ENCODE measurements around the gene JHY.

JHY gene

DNA sequence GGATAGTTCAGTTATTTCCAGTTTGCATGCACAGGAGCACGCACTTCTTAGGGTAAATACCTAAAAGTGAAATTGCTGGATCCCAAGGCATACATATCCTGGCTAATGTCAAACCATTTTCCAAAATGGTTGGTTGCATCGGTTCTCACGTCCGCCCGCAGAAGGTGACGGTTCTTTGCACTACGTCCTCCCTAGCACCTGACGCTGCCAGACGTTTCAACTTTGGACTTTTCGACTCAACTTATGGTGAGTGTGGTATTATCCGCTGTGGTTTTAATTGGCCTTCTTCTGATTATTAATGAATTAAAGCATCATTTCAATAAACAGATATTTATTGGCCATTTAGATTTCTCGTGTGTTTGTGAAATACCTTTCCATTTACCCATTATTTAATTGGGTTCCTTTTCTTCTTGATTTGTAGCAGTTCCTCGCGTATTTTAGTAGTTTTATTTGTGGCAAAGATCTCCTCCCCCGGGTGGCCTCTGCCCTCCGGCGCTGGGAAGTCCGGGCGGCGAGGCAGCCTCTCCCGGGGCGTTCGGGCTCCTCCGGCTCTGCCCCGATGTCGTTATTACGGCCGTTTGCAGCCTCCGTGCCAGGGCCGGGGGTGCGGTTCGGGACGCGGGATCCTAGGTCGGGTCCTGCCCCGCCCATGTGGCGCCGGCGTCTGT lies at the start of gene JHY:
Gene JHY (plus strand): TSS at position 571 of the 668 bp plus-strand sequence. CDS start 3,091 bp downstream, outside the sequence.
- Histone ChIP-seq H3K4me1 (ENCODE audit: insufficient read depth, insufficient read length) (no peaks in the 10 kb centered on the region), H3K36me3 (ENCODE audit: insufficient read depth, insufficient read length, low read length) (no peaks in the 10 kb centered on the region), H3K27me3 (ENCODE audit: insufficient read depth, insufficient read length) (peaks cover 15% of the 10 kb centered on the region), H3K9me3 (ENCODE audit: insufficient read depth, low read length) (no peaks in the 10 kb centered on the region), H3K9ac (ENCODE audit: insufficient read length, low read depth) (peak within 1 kb of the TSS; percentile 75), H3K4me3 (ENCODE audit: insufficient read length, low read depth) (peak within 1 kb of the TSS; percentile 57)
- no peak for DNase-seq (ENCODE audit: low read depth, low spot score)
- TF ChIP-seq ZNF274 (IDR thresholded peaks at IDR 0.05; ENCODE audit: low read depth, low read length) (no peak), YY1 (IDR thresholded peaks at IDR 0.05; ENCODE audit: insufficient read depth, insufficient read length) (no peak), SUZ12 (IDR thresholded peaks at IDR 0.05; ENCODE audit: extremely low read depth, insufficient read depth, insufficient read length) (no peak)

DNA sequence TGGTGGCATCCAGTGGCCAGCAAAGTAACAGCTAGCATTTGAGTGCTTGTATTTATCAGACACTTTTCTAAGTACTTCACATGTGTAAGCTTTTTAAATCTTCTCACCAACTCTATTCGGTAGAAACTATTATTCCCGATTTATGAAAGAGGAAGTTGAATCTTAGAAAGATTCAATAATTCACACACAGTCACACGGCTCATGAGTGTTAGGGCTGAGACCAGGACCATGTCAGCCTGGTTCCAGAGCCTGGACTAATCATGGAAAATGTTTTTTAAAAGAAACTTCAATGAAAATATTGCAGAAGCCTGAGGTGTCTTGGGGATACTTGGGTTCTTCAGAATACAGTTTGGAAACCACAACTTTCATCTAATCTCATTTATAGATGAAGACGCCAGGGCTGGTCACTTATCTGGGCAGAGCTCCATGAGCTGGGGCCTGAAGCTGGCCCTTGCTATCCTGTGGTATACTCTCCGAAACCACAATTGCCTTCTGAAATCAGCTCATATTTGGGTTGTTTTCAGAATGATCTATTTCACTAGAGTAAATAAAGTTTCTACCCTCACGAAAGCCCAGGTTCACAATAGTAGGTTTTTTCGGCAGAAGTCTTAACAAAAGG lies 48.6 kb upstream of the JHY start:
- no peak for DNase-seq (ENCODE audit: low read depth, low spot score)
- TF ChIP-seq YY1 (IDR thresholded peaks at IDR 0.05; ENCODE audit: insufficient read depth, insufficient read length) (no peak), ZNF274 (IDR thresholded peaks at IDR 0.05; ENCODE audit: low read depth, low read length) (no peak), SUZ12 (IDR thresholded peaks at IDR 0.05; ENCODE audit: extremely low read depth, insufficient read depth, insufficient read length) (no peak)
- no peak overlapping the region for H3K9ac ChIP-seq (ENCODE audit: insufficient read length, low read depth)

DNA sequence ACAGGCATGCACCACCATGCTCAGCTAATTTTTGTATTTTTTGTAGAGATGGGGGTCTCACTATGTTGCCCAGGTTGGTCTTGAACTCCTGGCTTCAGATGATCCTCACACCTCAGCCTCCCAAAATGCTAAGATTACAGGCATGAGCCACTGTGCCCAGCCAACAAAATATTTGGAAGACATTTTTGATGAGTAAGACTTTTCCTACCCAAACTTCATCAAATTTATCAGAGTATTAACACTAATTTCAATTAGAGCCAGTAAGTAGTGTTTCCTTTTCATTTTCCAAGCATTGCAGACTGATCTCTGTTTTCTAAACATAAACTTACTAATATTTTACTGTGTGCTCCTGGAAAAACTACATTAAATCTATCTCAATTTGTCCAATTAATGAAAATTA lies 45.6 kb upstream of the JHY start:
- H3K27me3 ChIP-seq (ENCODE audit: insufficient read depth, insufficient read length), result no peaks in the 10 kb centered on the region
- TF ChIP-seq ZNF274 (IDR thresholded peaks at IDR 0.05; ENCODE audit: low read depth, low read length), result no peak
- no peak for TF ChIP-seq SUZ12 (IDR thresholded peaks at IDR 0.05; ENCODE audit: extremely low read depth, insufficient read depth, insufficient read length)
- no peak for TF ChIP-seq YY1 (IDR thresholded peaks at IDR 0.05; ENCODE audit: insufficient read depth, insufficient read length)
- no peak for DNase-seq (ENCODE audit: low read depth, low spot score)

More for the DNA sequence above, 48.6 kb upstream of the JHY start:
- H3K27me3 ChIP-seq (ENCODE audit: insufficient read depth, insufficient read length), result no peaks in the 10 kb centered on the region
- H3K36me3 ChIP-seq (ENCODE audit: insufficient read depth, insufficient read length, low read length), result no peaks in the 10 kb centered on the region
- no peaks in the 10 kb centered on the region for H3K9me3 ChIP-seq (ENCODE audit: insufficient read depth, low read length)
- no peak overlapping the region for H3K4me3 ChIP-seq (ENCODE audit: insufficient read length, low read depth)
- no peaks in the 10 kb centered on the region for H3K4me1 ChIP-seq (ENCODE audit: insufficient read depth, insufficient read length)

DNA sequence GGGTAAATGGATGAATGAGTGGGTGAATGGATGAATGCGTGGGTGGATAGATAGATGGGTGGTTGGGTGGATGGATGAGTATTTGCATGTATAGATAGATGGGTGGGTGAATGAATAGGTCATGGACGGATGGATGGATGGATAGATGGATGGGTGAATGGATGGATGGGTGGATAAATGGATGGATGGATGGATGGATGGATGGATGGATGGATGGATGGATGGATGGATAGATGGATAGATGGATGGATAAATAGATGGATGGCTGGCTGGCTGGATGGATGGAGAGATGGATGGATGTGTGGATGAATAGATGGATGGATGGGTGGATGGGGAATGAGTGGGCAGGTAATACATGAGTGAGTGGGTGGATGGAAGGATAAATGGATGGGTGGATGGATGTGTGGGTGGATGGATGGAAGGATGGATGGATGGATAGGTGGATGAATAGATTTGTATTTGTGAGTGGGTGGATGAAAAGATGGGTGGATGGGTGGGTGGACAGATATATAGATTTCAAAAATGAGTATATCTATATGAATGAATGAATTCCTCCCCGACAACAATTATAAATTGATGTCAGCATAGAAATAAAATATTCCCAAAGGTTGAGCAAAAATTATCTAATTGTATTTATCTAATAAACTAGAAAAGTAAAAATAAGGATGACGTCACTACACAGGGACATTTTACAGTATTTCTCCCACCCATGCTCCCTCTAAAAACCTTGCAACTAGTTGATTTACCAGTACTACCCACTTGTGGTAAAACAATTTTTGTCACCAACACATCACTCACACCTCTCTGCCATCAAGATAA lies 44.8 kb upstream of the JHY start:
- DNase-seq (ENCODE audit: low read depth, low spot score), result no peak
- H3K4me1 ChIP-seq (ENCODE audit: insufficient read depth, insufficient read length), result no peaks in the 10 kb centered on the region
- H3K36me3 ChIP-seq (ENCODE audit: insufficient read depth, insufficient read length, low read length), result no peaks in the 10 kb centered on the region
- no peaks in the 10 kb centered on the region for H3K27me3 ChIP-seq (ENCODE audit: insufficient read depth, insufficient read length)
- H3K9ac ChIP-seq (ENCODE audit: insufficient read length, low read depth), result no peak overlapping the region
- H3K4me3 ChIP-seq (ENCODE audit: insufficient read length, low read depth), result no peak overlapping the region
- no peak for TF ChIP-seq SUZ12 (IDR thresholded peaks at IDR 0.05; ENCODE audit: extremely low read depth, insufficient read depth, insufficient read length)
- no peaks in the 10 kb centered on the region for H3K9me3 ChIP-seq (ENCODE audit: insufficient read depth, low read length)

More for the DNA sequence above, 45.6 kb upstream of the JHY start:
- no peaks in the 10 kb centered on the region for H3K36me3 ChIP-seq (ENCODE audit: insufficient read depth, insufficient read length, low read length)
- no peak overlapping the region for H3K4me3 ChIP-seq (ENCODE audit: insufficient read length, low read depth)
- H3K9me3 ChIP-seq (ENCODE audit: insufficient read depth, low read length), result no peaks in the 10 kb centered on the region
- H3K4me1 ChIP-seq (ENCODE audit: insufficient read depth, insufficient read length), result no peaks in the 10 kb centered on the region
- no peak overlapping the region for H3K9ac ChIP-seq (ENCODE audit: insufficient read length, low read depth)

DNA sequence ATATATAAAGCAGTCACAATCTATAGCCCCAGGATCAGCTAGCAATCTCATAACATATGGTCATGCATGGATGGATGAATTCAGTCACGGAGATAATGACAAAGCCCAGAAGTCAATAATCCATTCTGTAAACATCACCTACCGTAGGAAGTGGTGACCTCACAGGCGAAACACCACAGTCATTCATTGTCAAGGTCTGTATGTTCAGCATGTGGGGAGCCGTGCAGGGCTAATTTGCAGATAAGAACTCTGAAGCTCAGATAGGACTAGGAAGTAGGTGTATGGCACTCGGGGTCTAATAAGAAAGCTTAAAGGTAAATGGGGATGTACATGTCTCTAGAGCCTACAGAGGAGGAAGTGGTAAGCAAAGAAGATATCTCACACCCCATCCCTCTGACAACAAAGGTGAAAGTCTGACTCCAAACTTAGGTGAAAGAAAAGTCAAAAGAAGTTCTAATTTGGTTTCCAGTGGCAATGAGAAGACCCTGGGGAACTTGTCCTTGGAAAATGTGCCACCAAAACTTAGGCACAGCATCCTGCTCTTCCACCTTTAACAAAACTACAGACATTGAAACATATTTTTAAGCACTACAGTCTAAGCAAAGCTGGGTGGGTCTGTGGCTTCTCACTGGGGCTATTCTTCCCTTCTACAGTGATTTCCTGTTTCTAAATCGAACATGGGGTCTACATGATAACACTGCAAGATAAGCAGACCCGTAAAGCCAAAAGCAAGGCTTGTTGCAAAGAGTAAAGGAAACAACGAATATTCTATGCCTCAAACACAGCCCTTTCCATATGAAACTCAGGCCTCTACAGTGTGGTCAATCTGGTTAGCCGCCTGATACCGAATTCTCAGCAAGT lies 39.0 kb upstream of the JHY start:
- no peak overlapping the region for H3K4me3 ChIP-seq (ENCODE audit: insufficient read length, low read depth)
- no peaks in the 10 kb centered on the region for H3K4me1 ChIP-seq (ENCODE audit: insufficient read depth, insufficient read length)
- H3K36me3 ChIP-seq (ENCODE audit: insufficient read depth, insufficient read length, low read length), result no peaks in the 10 kb centered on the region
- H3K27me3 ChIP-seq (ENCODE audit: insufficient read depth, insufficient read length), result no peaks in the 10 kb centered on the region
- no peak overlapping the region for H3K9ac ChIP-seq (ENCODE audit: insufficient read length, low read depth)
- TF ChIP-seq YY1 (IDR thresholded peaks at IDR 0.05; ENCODE audit: insufficient read depth, insufficient read length) (no peak), SUZ12 (IDR thresholded peaks at IDR 0.05; ENCODE audit: extremely low read depth, insufficient read depth, insufficient read length) (no peak), ZNF274 (IDR thresholded peaks at IDR 0.05; ENCODE audit: low read depth, low read length) (no peak)
- DNase-seq (ENCODE audit: low read depth, low spot score), result no peak
- no peaks in the 10 kb centered on the region for H3K9me3 ChIP-seq (ENCODE audit: insufficient read depth, low read length)

DNA sequence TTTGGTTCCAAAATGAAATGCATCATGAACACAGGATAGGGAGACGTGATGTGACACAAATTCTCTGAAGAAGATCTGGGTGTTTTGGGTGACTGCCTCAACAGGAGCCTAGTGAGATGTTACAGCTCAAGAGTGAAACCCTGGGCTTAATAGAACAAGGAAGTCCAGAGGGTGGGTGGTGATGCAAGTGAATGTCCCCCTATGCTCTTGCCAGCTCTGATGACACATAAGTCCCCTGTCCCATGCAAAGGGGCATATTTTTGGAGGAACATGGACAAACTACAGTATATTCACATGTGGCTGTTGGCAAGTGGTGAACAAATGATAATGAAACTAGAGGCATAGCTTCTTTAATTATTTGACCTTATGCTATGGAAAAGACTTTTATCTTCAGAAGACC lies 35.1 kb upstream of the JHY start:
- DNase-seq (ENCODE audit: low read depth, low spot score), result no peak
- H3K36me3 ChIP-seq (ENCODE audit: insufficient read depth, insufficient read length, low read length), result no peaks in the 10 kb centered on the region
- no peak overlapping the region for H3K9ac ChIP-seq (ENCODE audit: insufficient read length, low read depth)
- H3K27me3 ChIP-seq (ENCODE audit: insufficient read depth, insufficient read length), result no peaks in the 10 kb centered on the region
- H3K4me1 ChIP-seq (ENCODE audit: insufficient read depth, insufficient read length), result no peaks in the 10 kb centered on the region
- no peak overlapping the region for H3K4me3 ChIP-seq (ENCODE audit: insufficient read length, low read depth)
- H3K9me3 ChIP-seq (ENCODE audit: insufficient read depth, low read length), result no peaks in the 10 kb centered on the region
- TF ChIP-seq YY1 (IDR thresholded peaks at IDR 0.05; ENCODE audit: insufficient read depth, insufficient read length) (no peak), SUZ12 (IDR thresholded peaks at IDR 0.05; ENCODE audit: extremely low read depth, insufficient read depth, insufficient read length) (no peak), ZNF274 (IDR thresholded peaks at IDR 0.05; ENCODE audit: low read depth, low read length) (no peak)
